Measurements from ENCODE around the gene AOPEP.

GRCh38 chr9:95027914-95028852 lies 301.7 kb downstream of the AOPEP start:
- TF ChIP-seq HCFC1 (IDR thresholded peaks at IDR 0.05; ENCODE audit: low read depth, low read length) (no peak), ETV6 (IDR thresholded peaks at IDR 0.05; ENCODE audit: borderline replicate concordance in 1 of 2, low read depth in 2 of 2, low read length in 1 of 2) (no peak), ETV6 (CRISPR knock-in tag; IDR thresholded peaks at IDR 0.05; ENCODE audit: borderline replicate concordance) (no peak), FOXM1 (IDR thresholded peaks at IDR 0.05; ENCODE audit: low read depth) (no peak), FOXM1 (CRISPR knock-in tag; IDR thresholded peaks at IDR 0.05; ENCODE audit: low read depth) (no peak), RAD21 (CRISPR knock-in tag; conservative IDR thresholded peaks at IDR 0.05 in 1 of 2, IDR thresholded peaks at IDR 0.05 in 1 of 2) (no peak), MAFK (IDR thresholded peaks at IDR 0.05; ENCODE audit: low read length) (no peak), CTCF (IDR thresholded peaks at IDR 0.05 in 2 of 3, conservative IDR thresholded peaks at IDR 0.05 in 1 of 3; ENCODE audit: insufficient read depth in 2 of 3, low read depth in 1 of 3, low read length in 3 of 3) (no peak)
- TF ChIP-seq, protein P1, sequence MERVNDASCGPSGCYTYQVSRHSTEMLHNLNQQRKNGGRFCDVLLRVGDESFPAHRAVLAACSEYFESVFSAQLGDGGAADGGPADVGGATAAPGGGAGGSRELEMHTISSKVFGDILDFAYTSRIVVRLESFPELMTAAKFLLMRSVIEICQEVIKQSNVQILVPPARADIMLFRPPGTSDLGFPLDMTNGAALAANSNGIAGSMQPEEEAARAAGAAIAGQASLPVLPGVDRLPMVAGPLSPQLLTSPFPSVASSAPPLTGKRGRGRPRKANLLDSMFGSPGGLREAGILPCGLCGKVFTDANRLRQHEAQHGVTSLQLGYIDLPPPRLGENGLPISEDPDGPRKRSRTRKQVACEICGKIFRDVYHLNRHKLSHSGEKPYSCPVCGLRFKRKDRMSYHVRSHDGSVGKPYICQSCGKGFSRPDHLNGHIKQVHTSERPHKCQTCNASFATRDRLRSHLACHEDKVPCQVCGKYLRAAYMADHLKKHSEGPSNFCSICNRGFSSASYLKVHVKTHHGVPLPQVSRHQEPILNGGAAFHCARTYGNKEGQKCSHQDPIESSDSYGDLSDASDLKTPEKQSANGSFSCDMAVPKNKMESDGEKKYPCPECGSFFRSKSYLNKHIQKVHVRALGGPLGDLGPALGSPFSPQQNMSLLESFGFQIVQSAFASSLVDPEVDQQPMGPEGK (CRISPR knock-in tag; IDR thresholded peaks at IDR 0.05; ENCODE audit: borderline replicate concordance): no peak

All from K562 (cell line).